Mucosa of stomach (tissue), 1 donor: ENCODE data around the gene CELF1.
"Not testable (repeated sequence)": the region's sequence is repeated elsewhere in the genome, so short reads cannot be mapped to it uniquely, and the experiment has no call there.

Source experiments
- H3K27me3 ChIP-seq: one replicate; pipeline ENCODE4 v1.7.0; 2013; ENCODE audit warnings: mild to moderate bottlenecking, low read length; ENCODE audit not compliant: control insufficient read depth, insufficient read depth
- H3K36me3 ChIP-seq: one replicate; pipeline ENCODE4 v1.7.0; 2013; ENCODE audit warnings: low read length; ENCODE audit not compliant: control insufficient read depth, insufficient read depth
- H3K4me1 ChIP-seq: one replicate; pipeline ENCODE4 v1.7.0; 2013; ENCODE audit warnings: mild to moderate bottlenecking, low read length; ENCODE audit not compliant: control insufficient read depth, insufficient read depth
- H3K4me3 ChIP-seq: one replicate; pipeline ENCODE4 v1.7.0; 2013; ENCODE audit warnings: low read length
- H3K9ac ChIP-seq: one replicate; pipeline ENCODE4 v1.7.0; 2013; ENCODE audit warnings: mild to moderate bottlenecking, low read length, moderate library complexity
- H3K9me3 ChIP-seq: one replicate; pipeline ENCODE4 v1.7.0; 2013; ENCODE audit warnings: mild to moderate bottlenecking, low read length, moderate library complexity; ENCODE audit not compliant: control insufficient read depth
- donor health status: Pancreatic carcinoma.

The CELF1 gene

DNA sequence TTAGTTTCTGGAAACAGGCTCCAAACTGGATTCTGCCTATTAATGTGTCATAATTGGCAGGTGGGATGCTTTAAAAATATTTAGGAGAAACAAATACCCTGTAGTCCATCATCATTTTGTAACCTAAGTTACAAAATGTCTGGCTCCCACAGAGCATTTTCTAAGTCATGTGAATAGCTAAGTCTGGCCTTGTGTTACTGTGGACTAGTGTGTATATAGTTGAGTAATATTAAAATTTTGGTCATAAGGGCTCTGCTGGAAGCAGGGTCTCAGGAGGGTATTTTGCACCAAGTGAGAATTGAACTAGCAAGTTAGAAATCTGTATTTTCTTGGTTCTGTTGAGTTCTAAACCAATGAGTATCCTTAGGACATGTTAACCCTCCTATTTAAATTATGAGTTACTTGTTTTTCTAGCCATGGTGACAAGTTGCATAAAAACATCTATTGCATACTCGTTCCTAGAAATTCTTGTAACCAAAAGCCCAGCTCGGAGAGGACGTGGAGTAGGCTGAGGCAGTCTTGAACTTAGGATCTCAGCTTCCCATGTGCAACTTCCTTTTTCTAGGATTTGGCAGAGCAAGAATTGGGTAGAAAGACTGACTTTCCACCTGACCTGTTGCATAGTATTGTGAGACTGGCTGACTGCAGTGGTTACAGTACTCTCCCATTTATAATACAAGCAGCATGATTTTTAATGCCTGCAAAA, 17.9 kb upstream of the CELF1 start:
- H3K36me3 ChIP-seq: peaks cover 10% of the 10 kb centered on the region
- peaks cover 7% of the 10 kb centered on the region for H3K4me1 ChIP-seq
- no peak overlapping the region for H3K9ac ChIP-seq

GRCh38 chr11:47569646-47570045, 16.7 kb upstream of the CELF1 start:
- Histone ChIP-seq H3K4me3 (no peak overlapping the region), H3K9ac (no peak overlapping the region), H3K36me3 (peaks cover 10% of the 10 kb centered on the region), H3K9me3 (no peaks in the 10 kb centered on the region), H3K4me1 (peaks cover 12% of the 10 kb centered on the region), H3K27me3 (no peaks in the 10 kb centered on the region)

More for the DNA sequence above, 17.9 kb upstream of the CELF1 start:
- H3K27me3 ChIP-seq: no peaks in the 10 kb centered on the region
- H3K9me3 ChIP-seq: no peaks in the 10 kb centered on the region
- no peak overlapping the region for H3K4me3 ChIP-seq

DNA sequence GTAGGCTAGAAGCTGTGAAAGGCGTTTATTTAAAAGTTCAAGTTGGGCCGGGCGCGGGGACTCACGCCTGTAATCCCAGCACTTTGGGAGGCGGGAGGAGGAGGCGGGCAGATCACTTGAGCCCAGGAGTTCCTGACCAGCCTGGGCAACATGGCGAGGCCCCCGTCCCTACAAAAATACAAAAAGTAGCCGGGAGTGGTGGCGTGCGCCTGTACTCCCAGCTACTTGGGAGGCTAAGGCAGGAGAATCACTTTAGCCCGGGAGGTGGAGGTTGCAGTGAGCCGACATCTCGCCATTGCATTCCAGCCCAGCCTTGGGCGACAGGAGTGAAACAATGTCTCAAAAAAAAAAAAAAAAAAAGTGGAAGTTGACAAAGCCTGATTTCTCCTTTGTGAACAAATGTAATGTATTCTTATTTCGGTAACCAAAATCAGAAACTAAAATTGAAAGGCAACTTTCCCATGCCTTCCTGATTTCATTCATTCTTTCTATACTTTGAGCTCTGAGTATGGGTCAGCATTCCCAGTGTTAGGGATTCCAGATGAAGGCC, 13.3 kb upstream of the CELF1 start:
- Histone ChIP-seq H3K4me1 (peaks cover 12% of the 10 kb centered on the region), H3K9me3 (no peaks in the 10 kb centered on the region), H3K9ac (peak overlapping the region; percentile 92), H3K4me3 (peak overlapping the region; percentile 80), H3K36me3 (no peaks in the 10 kb centered on the region), H3K27me3 (no peaks in the 10 kb centered on the region)

GRCh38 chr11:47565340-47566148, 12.6 kb upstream of the CELF1 start, which contains the start of gene PTPMT1:
TSS of gene PTPMT1 (plus strand) at chr11:47565599. CDS start at chr11:47565623, 24 bp downstream.
- H3K4me1 ChIP-seq: peaks cover 12% of the 10 kb centered on the region
- H3K4me3 ChIP-seq: peak within 1 kb of the TSS; percentile 80
- H3K9me3 ChIP-seq: no peaks in the 10 kb centered on the region
- H3K9ac ChIP-seq: peak within 1 kb of the TSS; percentile 92
- H3K27me3 ChIP-seq: no peaks in the 10 kb centered on the region
- no peaks in the 10 kb centered on the region for H3K36me3 ChIP-seq

- H3K36me3 ChIP-seq: no peaks in the 10 kb centered on the region
- no peaks in the 10 kb centered on the region for H3K27me3 ChIP-seq
- no peaks in the 10 kb centered on the region for H3K9me3 ChIP-seq
- H3K9ac ChIP-seq: peak overlapping the region; percentile 92
- peaks cover 12% of the 10 kb centered on the region for H3K4me1 ChIP-seq
- peak overlapping the region; percentile 80 for H3K4me3 ChIP-seq
Observed at GRCh38 chr11:47564933-47565339, 12.0 kb upstream of the CELF1 start.

GRCh38 chr11:47564366-47564765, 11.4 kb upstream of the CELF1 start:
- H3K9me3 ChIP-seq, H3K36me3 ChIP-seq, H3K9ac ChIP-seq, H3K27me3 ChIP-seq, H3K4me3 ChIP-seq: not testable (repeated sequence)
- peaks cover 12% of the 10 kb centered on the region for H3K4me1 ChIP-seq

- H3K4me3 ChIP-seq: not testable (repeated sequence)
Observed at GRCh38 chr11:47562393-47562792, 9.5 kb upstream of the CELF1 start.

GRCh38 chr11:47560426-47560825, 7.5 kb upstream of the CELF1 start:
- no peaks in the 10 kb centered on the region for H3K27me3 ChIP-seq
- no peak overlapping the region for H3K4me3 ChIP-seq
- H3K4me1 ChIP-seq: peaks cover 4% of the 10 kb centered on the region
- H3K9ac ChIP-seq: no peak overlapping the region
- no peaks in the 10 kb centered on the region for H3K9me3 ChIP-seq
- no peaks in the 10 kb centered on the region for H3K36me3 ChIP-seq

More at GRCh38 chr11:47562393-47562792, 9.5 kb upstream of the CELF1 start:
- H3K4me1 ChIP-seq: peaks cover 12% of the 10 kb centered on the region
- not testable (repeated sequence) for H3K27me3 ChIP-seq, H3K9me3 ChIP-seq, H3K36me3 ChIP-seq, H3K9ac ChIP-seq

DNA sequence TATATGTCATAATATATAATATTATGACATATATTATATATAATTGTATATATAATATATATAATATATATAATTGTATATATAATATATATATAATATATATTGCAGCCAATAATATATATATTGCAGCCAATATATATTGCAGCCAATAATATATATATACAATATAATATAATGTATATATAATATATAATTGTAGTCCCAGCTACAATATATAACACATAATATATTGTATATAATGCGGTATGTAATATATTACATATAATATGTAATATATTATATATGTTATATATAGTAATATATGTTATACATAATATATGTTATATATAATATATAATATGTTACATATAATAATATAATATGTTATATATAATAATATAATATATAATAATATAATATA, 5.8 kb upstream of the CELF1 start:
- no peaks in the 10 kb centered on the region for H3K36me3 ChIP-seq
- H3K9me3 ChIP-seq: no peaks in the 10 kb centered on the region
- no peaks in the 10 kb centered on the region for H3K27me3 ChIP-seq
- H3K9ac ChIP-seq: no peak overlapping the region
- no peaks in the 10 kb centered on the region for H3K4me1 ChIP-seq
- H3K4me3 ChIP-seq: no peak overlapping the region

DNA sequence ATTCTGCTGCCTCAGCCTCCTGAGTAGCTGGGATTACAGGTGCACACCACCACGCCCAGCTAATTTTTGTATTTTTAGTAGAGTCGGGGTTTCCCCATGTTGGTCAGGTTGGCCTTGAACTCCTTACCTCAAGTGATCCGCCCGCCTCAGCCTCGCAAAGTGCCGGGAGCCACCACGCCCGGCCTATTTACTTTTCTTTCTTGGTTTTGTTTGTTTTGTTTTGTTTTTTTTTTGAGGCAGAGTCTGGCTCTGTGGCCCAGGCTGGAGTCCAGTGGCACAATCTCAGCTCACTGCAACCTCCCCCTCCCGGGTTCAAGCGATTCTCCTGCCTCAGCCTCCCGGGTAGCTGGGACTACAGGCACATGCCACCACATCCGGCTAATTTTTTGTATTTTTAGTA, 4.1 kb upstream of the CELF1 start:
- not testable (repeated sequence) for H3K9ac ChIP-seq, H3K36me3 ChIP-seq, H3K9me3 ChIP-seq, H3K4me1 ChIP-seq, H3K27me3 ChIP-seq, H3K4me3 ChIP-seq

GRCh38 chr11:47553406-47553743, 443 bp upstream of the CELF1 start:
- H3K9ac ChIP-seq: peak overlapping the region; percentile 53

GRCh38 chr11:47552056-47552565, 821 bp downstream of the CELF1 start:
- no peaks in the 10 kb centered on the region for H3K36me3 ChIP-seq
- H3K9me3 ChIP-seq: no peaks in the 10 kb centered on the region
- H3K27me3 ChIP-seq: no peaks in the 10 kb centered on the region
- H3K4me3 ChIP-seq: peak overlapping the region; percentile 100
- peaks cover 11% of the 10 kb centered on the region for H3K4me1 ChIP-seq
- peak overlapping the region; percentile 97 for H3K9ac ChIP-seq

More at GRCh38 chr11:47553406-47553743, 443 bp upstream of the CELF1 start:
- Histone ChIP-seq H3K27me3 (no peaks in the 10 kb centered on the region), H3K36me3 (no peaks in the 10 kb centered on the region), H3K9me3 (no peaks in the 10 kb centered on the region), H3K4me3 (peak overlapping the region; percentile 23), H3K4me1 (peaks cover 11% of the 10 kb centered on the region)
